Measurements from ENCODE around the gene SMKR1.
"Not testable (repeated sequence)": the region's sequence is repeated elsewhere in the genome, so short reads cannot be mapped to it uniquely, and the experiment has no call there.

The SMKR1 gene

DNA sequence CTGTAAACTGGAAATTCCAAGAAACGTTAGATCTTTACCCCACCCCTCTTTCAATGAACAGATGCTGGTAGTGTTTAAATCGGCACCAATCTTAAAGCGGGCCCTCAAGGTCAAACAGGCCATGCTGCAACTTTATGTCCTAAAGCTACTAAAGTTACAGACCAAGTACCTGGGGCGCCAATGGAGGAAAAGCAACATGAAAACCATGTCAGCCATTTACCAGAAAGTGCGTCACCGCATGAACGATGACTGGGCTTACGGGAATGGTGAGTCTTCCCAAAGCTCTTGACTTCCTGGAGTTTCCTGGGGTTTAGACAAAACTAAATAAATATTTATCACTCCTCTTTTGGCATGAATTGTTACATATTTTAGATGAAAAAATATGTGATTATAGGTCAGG is 19.6 kb upstream of the SMKR1 start:
- DNase-seq (ENCODE audit: low spot score): no peak

- no peak for DNase-seq (ENCODE audit: low spot score)
Measured at GRCh38 chr7:129489491-129489890, 12.8 kb upstream of the SMKR1 start.

DNA sequence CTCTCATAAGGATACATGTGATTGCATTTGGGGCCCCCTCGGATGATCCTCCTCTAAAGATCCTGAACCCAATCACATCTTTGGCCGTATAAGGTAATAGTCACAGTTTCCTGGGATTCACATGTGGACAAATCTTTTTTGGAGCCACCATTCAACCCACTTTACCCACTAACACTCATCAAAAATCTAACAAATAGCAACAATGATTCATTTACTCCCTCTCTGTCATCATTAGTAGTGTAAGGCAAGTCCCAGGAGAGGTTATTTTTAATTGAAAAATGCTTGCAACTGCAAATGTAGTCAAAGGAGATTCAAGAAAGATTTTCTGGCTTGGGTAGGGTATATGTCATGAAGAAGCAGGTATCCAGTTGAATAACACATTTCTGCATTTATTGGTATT is 9.9 kb upstream of the SMKR1 start:
- no peak for DNase-seq (ENCODE audit: low spot score)

GRCh38 chr7:129493555-129493954 is 8.8 kb upstream of the SMKR1 start:
- no peak for DNase-seq (ENCODE audit: low spot score)

GRCh38 chr7:129494041-129494440 is 8.3 kb upstream of the SMKR1 start:
- DNase-seq (ENCODE audit: low spot score): no peak

GRCh38 chr7:129495987-129496386 is 6.3 kb upstream of the SMKR1 start:
- no peak for DNase-seq (ENCODE audit: low spot score)

DNA sequence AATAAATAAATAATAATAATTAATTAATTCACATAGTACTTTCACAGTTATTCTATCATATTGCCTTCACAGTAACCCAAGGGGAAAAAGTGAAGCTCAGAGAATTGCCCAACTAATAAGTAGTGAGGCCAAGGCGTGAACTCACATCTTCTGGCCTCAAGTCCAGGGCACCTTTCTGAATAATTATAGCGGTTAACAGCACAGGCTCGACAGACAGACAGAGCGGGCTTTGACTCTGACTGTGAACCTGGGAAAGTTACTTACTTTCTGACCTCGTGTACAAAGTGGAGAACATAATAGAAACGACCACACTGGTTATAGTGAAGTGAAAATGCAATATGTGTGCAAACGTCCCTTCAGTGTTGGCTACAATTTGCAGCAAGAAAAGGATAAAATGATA is 5.7 kb upstream of the SMKR1 start:
- no peak for DNase-seq (ENCODE audit: low spot score)

GRCh38 chr7:129497156-129497555 is 5.2 kb upstream of the SMKR1 start:
- DNase-seq (ENCODE audit: low spot score): no peak

DNA sequence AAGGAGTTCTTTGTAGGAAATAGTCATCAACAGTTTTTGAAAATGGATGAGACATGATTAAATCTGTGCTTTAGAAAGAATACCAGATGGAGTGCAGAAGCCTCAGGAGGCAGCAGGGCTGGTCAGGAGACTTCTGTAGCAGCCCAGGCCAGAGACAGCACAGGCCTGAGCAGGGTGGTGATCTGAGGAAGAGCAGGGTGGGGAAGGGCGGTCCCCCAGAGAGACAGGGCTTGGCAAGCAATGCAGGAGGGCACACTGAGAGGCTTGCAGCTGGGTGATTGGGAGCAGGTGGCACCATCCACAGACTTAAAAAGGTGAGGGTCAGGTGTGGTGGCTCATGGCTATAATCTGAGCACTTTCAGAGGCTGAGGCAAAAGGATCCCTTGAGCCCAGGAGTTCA is 4.3 kb upstream of the SMKR1 start:
- DNase-seq (ENCODE audit: low spot score): no peak

DNA sequence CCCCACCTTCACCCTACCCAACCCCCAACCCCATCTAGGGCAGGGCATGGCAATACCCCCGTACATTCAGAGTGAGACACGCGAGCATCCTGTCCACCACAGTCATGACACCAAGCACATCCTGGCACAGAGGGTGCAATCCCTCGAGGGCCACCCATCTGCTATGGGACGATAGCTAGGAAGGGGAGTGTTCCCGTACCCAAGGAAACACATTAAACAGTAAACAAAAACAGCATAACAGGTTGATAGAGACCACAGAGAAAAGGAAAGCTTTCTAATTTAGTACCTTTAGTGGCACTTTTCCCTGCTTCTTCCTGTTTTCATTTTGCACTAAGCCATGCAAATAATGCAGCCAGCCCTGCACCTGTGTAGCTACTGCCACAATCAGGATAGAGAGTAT is 2.3 kb upstream of the SMKR1 start:
- DNase-seq (ENCODE audit: low spot score): no peak

DNA sequence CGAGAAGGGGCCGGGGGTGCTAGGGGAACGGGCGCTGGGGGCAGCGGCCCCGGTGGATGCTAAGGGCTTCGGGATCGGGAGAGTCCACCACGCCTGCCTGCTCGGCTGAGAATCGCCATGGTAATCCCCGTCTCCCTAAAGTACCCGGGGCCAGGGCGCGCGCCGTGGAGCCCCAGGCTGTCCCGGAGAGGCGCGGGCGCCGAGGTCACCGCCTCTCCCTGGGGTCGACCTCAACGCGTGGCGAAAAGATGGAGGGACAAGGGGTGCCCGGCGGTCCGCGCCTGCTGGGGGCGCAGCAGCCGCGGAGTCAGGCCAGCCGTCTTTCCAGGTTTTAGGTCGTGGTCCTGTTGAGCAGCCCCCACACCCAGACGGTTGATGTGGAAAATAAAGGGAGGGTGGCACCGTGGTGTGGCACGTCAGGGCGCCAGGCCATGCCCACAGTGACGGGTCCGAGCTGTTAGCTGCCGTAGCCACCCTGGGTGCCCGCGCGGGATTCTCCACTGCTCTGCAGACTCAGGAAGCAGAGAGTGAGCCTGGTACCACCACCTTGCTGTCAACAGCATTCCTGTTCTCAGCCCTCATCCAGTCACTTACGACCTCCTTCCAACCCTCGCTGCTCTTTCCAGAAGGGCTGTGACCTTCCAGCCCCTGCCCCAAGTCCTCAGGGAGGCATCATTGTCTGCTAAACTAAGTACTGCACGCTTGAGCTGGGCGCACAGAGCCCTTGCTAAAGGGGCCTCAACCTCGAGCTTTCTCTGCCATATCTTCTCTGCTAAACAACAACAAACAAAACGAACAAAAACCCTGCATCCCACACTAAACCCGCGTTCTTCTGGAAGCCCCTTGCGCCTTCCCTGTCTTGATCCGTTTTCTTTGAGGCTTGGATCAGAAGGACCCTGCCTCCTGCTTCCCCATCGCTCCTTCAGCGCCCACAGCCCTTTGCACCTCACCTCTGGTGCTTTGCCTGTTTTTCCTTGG is 666 bp downstream of the SMKR1 start:
- no peak for DNase-seq (ENCODE audit: low spot score)

DNA sequence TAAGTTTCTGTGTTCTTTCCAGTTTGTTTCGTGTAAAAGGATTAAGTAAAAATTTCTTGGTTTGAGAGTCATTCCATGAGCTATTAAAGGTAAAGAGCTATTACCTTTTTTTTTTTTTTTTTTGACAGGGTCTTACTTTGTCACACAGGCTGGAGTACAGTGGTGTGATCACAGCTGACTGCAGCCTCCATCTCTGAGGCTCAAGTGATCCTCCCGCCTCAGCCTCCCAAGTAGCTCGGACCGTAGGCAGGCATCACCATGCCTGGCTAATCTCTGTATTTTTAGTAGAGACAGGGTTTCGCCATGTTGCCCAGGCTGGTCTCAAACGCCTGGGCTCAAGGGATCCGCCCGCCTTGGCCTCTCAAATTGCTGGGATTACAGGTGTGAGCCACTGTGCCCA is 1.4 kb downstream of the SMKR1 start:
- no peak for DNase-seq (ENCODE audit: low spot score)

DNA sequence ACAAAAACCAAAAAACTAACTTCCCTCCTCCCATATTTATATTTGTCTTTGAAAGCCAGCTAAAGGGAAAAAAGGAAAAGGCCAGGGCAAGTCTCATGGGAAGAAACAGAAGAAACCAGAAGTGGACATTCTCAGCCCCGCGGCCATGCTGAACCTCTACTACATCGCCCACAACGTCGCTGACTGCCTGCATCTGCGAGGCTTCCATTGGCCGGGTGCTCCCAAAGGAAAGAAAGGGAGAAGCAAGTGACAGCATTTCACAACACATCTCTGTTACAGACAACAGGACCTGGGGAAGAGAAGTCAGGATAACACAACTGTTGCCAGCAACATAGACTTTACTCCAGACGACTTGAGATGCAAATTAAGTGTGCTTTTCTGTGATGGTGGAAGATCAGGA is 9.9 kb downstream of the SMKR1 start:
- no peak for DNase-seq (ENCODE audit: low spot score)

DNA sequence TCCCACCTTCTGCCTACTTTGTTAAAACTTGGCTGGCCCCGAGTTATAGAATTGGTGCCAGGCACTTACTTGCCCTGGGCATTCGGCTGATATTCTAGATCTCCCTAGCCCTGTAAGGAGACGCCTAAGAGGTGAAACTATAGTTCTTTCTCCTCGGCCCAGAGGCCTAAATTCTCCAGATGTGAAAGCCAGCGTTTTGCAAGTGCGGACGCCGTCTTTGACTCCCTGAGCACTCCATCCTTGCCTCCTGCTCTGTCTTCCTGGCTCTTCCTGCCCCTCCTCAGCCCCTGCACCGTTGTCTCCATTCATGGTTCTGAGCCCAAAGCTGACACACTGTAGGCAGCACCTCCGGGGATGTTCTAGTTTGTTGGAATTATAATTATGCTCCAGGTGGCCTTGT is 11.2 kb downstream of the SMKR1 start:
- DNase-seq (ENCODE audit: low spot score): no peak

GRCh38 chr7:129514683-129515082 is 12.4 kb downstream of the SMKR1 start:
- DNase-seq (ENCODE audit: low spot score): no peak

DNA sequence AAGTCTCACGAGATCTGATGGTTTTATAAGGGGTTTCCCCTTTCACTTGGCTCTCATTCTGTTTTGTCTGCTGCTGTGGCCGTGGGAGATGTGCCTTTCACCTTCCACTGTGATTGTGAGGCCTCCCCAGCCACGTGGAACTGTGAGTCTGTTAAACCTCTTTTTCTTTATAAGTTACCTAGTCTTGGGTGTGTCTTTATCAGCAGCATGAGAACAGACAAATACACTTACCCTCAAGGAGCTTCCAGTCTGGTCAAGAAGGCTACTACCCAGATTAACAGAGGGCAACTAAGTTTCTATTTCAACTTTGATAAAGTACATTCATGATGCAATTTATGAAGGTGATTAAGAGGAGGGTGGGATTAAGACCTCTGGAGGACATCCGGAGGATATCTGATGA is 13.1 kb downstream of the SMKR1 start:
- no peak for DNase-seq (ENCODE audit: low spot score)

GRCh38 chr7:129517931-129518330 is 15.6 kb downstream of the SMKR1 start:
- DNase-seq (ENCODE audit: low spot score): no peak

GRCh38 chr7:129519464-129519863 is 17.1 kb downstream of the SMKR1 start:
- no peak for DNase-seq (ENCODE audit: low spot score)

- no peak for DNase-seq (ENCODE audit: low spot score)
Measured at GRCh38 chr7:129522088-129522970, 20.0 kb downstream of the SMKR1 start.

GRCh38 chr7:129522971-129523340 is 20.6 kb downstream of the SMKR1 start:
- DNase-seq (ENCODE audit: low spot score): no peak

DNA sequence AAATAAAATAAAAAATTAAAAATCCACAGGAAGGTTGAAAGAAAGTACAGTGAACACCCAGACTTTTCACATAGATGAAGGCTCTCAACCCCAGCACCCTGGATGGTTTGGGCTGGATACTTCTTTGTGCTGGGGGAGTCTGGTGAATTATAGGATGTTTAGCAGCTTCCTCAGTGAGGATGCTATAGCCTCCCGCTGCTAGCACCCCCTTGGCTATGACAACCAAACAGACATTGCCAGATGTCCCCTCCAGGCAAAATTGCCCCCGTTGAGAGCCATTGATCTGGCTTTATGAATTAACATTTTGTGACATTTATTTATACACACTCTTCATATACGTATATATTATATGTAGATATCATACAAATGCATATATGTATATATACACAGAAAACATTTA is 21.6 kb downstream of the SMKR1 start:
- no peak for DNase-seq (ENCODE audit: low spot score)

- DNase-seq (ENCODE audit: low spot score): not testable (repeated sequence)
Measured at GRCh38 chr7:129524405-129524804, 22.1 kb downstream of the SMKR1 start.

DNA sequence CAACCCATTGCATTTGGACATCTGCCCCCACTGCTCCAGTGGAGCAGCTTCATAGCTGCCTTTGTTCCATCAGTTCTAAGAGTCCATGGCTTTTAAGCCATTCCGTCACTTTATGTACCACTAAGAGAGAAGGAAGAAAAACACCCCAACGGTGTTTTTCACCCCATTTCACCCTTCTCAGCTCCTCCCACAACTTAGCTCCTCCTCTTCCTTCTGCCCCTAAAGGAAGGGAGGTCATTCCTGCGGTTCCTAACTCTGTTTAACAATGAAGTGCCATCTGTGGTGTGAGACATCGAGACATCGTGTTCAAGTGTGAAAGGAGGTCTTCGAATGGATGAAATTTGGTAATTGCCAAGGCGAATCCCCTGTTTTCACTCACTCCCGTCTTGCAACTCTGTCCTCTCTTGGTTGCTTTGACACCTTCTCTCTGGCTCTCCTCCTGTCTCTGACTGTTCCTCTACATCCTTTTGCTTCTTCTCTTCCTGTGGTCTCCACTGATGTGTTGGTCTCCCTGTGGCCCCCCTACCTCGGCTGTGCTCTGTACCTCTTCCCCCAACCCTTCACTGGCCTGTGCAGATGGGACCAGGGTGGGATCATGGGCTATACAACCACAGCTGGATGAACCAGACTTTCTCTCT is 23.0 kb downstream of the SMKR1 start:
- DNase-seq (ENCODE audit: low spot score): no peak
